Right lobe of liver (tissue), 6 donors: ENCODE results near the gene ALKBH6. TPM values are rescaled to one million over a fixed set of nuclear protein-coding genes. Genes with fewer than 3 reads are reported as not detected.

ENCODE experiments used
- ATAC-seq, 4 donors: fragments of 200-7000 bp; cut with Tn5 transposase; one replicate each; pipeline ENCODE4 v1.9.1; 2020; ENCODE audit warnings: mild to moderate bottlenecking in 4 of 4, moderate library complexity in 4 of 4
- DNase-seq, 3 donors: peaks; one replicate each; pipeline ENCODE4 v3.0.0-alpha.2; 2020
- H3K27ac ChIP-seq, 3 donors: fragments of 200-600 bp; one replicate each; pipeline ENCODE4 v1.8.0; 2022
- H3K27me3 ChIP-seq, 2 donors: fragments of 200-600 bp; one replicate each; pipeline ENCODE4 v1.8.0; 2022
- H3K36me3 ChIP-seq, 4 donors: fragments of 200-600 bp; sonication (generic) in 1 of 4; one replicate each; pipeline versions ENCODE4 v1.5.1 to v1.8.0; 2017 to 2022; ENCODE audit warnings: control low read depth in 1 of 4
- H3K4me1 ChIP-seq, 4 donors: fragments of 200-600 bp; sonication (generic) in 1 of 4; one replicate each; pipeline versions ENCODE4 v1.5.1 to v1.8.0; 2017 to 2022; ENCODE audit warnings: control low read depth in 1 of 4
- H3K4me3 ChIP-seq, 3 donors: fragments of 200-600 bp; one replicate each; pipeline ENCODE4 v1.8.0; 2022
- H3K9me3 ChIP-seq, 4 donors: fragments of 200-600 bp; sonication (generic) in 1 of 4; one replicate each; pipeline versions ENCODE4 v1.5.1 to v1.8.0; 2017 to 2022; ENCODE audit warnings: control low read depth in 1 of 4
- POLR2A ChIP-seq: fragments of 450-650 bp; IDR thresholded peaks from one replicate; pipeline ENCODE4 v1.6.1; 2017; ENCODE audit warnings: antibody characterized with exemption, mild to moderate bottlenecking
- WGBS: methylation state at CpG from one replicate; pipeline ENCODE4 v1.1.6; 2018; ENCODE audit warnings: low coverage, low lambda C conversion rate; ENCODE audit not compliant: insufficient coverage; ENCODE audit errors: missing lambda C conversion rate; 5-methylcytosine and 5-hydroxymethylcytosine counted together
- intact Hi-C, 2 donors: fragments of 100-400 bp; cut with DNase I; formaldehyde crosslinking; loops; one replicate each; pipeline versions ENCODE4 v1.11.2 to v1.14.1; 2022
- total RNA-seq, 6 experiments: library from RNA; depleted of rRNA in 2 of 6; stranded (reverse); fragments of >200 nt in 2 of 6; fragmentation: NEBNext Ultra II Directional in 3 of 6; extraction: Animal tissue kit (Norgen Biotek cat#: 25700) in 3 of 6; gene quantifications; one replicate each; pipeline versions ENCODE4 v1.1.0 to v1.2.4, GENCODE V29; 2016 to 2023
- TF ChIP-seq, protein P1 (sequence below), 4 donors: fragments of 200-600 bp in 3 of 4; fragments of 450-650 bp in 1 of 4; IDR thresholded peaks; one replicate each; pipeline versions ENCODE4 v1.5.1 to v1.8.0; 2016 to 2022; ENCODE audit warnings: antibody characterized with exemption in 4 of 4, mild to moderate bottlenecking in 2 of 4
- donor health status: DM: no; HTN: yes; CAD: no.
- donor health status: DM: no; HTN: no; CAD: no.
- donor health status: DM: no; HTN: no; CAD: no.
- donor health status: DM: no; HTN: yes; CAD: no.
- donor health status: DM: no; HTN: yes; CAD: no.

The ALKBH6 gene
- total RNA-seq, 6 experiments from 2014 or later: 9.7 to 31.2 (median 11.5) TPM

DNA sequence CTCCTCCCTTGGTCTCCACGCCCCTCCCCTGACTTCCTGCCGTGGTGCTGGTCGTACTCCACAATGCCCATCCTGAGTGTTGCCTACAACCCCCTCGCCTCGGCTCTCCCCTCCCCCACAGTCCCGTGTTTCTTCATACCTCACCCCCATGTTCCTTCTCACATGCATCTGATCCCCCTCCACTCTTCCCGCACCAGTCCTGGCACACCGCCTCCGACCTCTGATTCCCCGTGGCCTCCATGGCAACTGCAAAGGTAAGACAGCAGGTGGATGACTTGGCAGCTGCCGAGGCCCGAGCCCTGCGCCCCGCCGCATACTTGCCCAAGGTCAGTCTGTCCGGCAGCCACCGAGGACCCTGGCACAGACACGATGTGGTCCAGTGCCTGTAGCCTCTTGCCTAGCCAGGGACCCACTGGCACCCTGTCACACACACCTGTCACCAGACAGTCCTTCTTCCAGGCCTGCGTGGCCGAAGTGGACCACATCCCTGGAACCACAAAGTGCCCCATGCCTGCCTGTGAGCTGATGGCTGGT, 35.1 kb downstream of the ALKBH6 start:
- Histone ChIP-seq H3K36me3 (no peaks in the 10 kb centered on the region), H3K4me1 (no peaks in the 10 kb centered on the region), H3K4me3 (no peak overlapping the region), H3K27ac (no peak overlapping the region), H3K9me3 (no peaks in the 10 kb centered on the region), H3K27me3 (no peaks in the 10 kb centered on the region)
- DNase-seq: no peak
- ATAC-seq: no peak
- intact Hi-C loops: no loop called here
- 42% methylated on average over 13 of the region's 20 CpGs for WGBS
- TF ChIP-seq, protein P1, sequence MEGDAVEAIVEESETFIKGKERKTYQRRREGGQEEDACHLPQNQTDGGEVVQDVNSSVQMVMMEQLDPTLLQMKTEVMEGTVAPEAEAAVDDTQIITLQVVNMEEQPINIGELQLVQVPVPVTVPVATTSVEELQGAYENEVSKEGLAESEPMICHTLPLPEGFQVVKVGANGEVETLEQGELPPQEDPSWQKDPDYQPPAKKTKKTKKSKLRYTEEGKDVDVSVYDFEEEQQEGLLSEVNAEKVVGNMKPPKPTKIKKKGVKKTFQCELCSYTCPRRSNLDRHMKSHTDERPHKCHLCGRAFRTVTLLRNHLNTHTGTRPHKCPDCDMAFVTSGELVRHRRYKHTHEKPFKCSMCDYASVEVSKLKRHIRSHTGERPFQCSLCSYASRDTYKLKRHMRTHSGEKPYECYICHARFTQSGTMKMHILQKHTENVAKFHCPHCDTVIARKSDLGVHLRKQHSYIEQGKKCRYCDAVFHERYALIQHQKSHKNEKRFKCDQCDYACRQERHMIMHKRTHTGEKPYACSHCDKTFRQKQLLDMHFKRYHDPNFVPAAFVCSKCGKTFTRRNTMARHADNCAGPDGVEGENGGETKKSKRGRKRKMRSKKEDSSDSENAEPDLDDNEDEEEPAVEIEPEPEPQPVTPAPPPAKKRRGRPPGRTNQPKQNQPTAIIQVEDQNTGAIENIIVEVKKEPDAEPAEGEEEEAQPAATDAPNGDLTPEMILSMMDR (IDR thresholded peaks at IDR 0.05): no peak
- TF ChIP-seq POLR2A: no peak

DNA sequence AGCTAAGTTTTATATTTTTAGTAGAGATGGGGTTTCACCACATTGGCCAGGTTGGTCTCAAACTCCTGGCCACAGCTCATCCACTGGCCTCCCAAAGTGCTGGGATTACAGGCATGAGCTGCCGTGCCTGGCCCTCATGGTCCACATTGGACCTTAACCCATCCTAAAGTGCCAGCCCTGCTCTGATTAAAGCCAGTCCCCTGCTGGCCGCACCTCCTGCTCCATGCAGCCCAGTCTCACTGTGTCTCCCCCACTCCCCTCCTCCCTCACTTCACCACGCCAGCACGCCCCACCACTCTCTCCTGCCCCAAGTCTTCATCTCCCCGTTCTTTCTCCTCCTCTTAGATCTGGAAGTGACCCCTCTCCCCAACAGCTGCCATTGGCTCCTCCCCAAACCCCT, 35.7 kb downstream of the ALKBH6 start:
- WGBS: 28% methylated on average over 4 of the region's 5 CpGs

DNA sequence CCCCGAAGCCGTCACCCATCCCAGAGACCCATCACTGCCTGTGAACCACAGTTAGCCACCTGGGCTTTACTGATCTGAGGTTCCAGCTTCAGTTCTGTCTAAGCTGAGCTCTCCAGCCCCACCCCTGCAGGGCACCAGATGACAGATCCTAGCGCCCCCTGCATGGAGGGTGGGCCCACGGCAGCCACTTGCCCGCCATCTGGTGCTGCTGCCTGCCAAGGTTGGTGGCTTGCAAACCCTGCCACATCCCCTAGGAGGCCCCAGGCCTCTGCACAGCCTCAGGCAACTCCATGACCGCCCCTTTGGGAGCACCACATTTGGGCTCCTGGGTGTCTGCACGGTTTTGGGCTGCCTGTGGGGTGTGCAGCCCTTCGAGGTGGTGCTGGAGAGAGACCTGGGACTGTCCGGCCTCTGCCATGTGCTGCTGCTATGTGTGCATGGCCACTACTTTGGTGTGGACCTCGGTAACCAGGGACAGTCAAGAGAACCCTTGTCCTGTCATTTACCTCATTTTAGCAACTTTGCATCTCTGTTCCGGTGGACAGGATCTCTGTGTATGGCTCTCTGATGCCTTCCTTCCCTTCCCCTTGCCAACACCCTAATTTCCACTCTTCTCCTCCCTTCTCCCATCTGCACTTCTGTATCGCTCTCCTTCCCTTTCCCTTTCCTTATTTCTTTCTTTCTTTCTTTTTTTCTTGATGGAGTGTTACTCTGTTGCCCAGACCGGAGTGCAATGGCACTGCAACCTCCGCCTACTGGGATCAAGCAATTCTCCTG, 36.4 kb downstream of the ALKBH6 start:
- H3K27me3 ChIP-seq: no peaks in the 10 kb centered on the region
- 61% methylated on average over 6 of the region's 14 CpGs for WGBS
- ATAC-seq (peak in 3 of 4 donors; percentile 32 to 39 (median 34)), DNase-seq (peak in 1 of 3 donors; percentile 53)
- intact Hi-C loops: no loop called here
- H3K36me3 ChIP-seq: no peaks in the 10 kb centered on the region
- no peaks in the 10 kb centered on the region for H3K9me3 ChIP-seq
- H3K27ac ChIP-seq: no peak overlapping the region
- no peak for TF ChIP-seq POLR2A
- TF ChIP-seq, protein P1 (IDR thresholded peaks at IDR 0.05): peak in 1 of 4 donors; percentile 11
- no peaks in the 10 kb centered on the region for H3K4me1 ChIP-seq
- H3K4me3 ChIP-seq: no peak overlapping the region

More for the DNA sequence above, 35.7 kb downstream of the ALKBH6 start:
- no peaks in the 10 kb centered on the region for H3K4me1 ChIP-seq
- ATAC-seq: no peak
- no peaks in the 10 kb centered on the region for H3K27me3 ChIP-seq
- no peak overlapping the region for H3K4me3 ChIP-seq
- intact Hi-C loops: no loop called here
- H3K9me3 ChIP-seq: no peaks in the 10 kb centered on the region
- no peaks in the 10 kb centered on the region for H3K36me3 ChIP-seq
- TF ChIP-seq POLR2A: no peak
- TF ChIP-seq, protein P1 (IDR thresholded peaks at IDR 0.05): no peak
- H3K27ac ChIP-seq: no peak overlapping the region
- no peak for DNase-seq

DNA sequence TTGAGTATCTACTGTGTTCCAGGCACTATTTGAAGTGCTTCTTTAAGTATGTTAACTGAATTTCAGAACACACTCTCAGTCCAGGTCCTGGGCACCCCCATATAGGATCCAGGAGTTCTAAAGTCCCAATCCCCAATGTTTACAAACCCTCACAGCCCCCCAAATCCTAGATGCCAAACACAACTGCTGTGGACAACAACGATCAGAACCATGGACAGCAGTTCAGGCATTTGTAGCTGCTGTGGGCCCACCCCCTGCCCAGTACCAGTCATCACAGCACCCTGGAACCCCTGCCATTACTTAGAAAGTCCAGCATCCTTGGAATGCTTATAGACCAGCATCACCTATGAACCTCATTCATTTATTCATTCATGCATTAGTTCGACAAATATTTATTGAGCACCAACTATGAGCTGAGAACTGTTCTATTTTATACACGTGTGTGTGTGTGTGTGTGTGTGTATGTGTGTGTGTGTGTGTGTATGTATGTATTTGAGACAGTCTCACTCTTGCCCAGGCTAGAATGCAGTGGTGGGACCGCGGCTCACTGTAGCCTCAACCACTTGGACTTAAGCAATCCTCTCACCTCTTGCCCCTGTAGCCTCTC, 38.3 kb downstream of the ALKBH6 start:
- H3K36me3 ChIP-seq: no peaks in the 10 kb centered on the region
- no peaks in the 10 kb centered on the region for H3K4me1 ChIP-seq
- H3K4me3 ChIP-seq: no peak overlapping the region
- H3K9me3 ChIP-seq: no peaks in the 10 kb centered on the region
- ATAC-seq (no peak), DNase-seq (no peak)
- intact Hi-C loops: no loop called here
- TF ChIP-seq, protein P1 (IDR thresholded peaks at IDR 0.05): no peak
- no peak for TF ChIP-seq POLR2A
- H3K27me3 ChIP-seq: no peaks in the 10 kb centered on the region
- no peak overlapping the region for H3K27ac ChIP-seq
- 34% methylated on average over 3 of the region's 5 CpGs for WGBS
